HCT116 (cell line): ENCODE results near the gene F7. TPM values are rescaled to one million over a fixed set of nuclear protein-coding genes. Genes with fewer than 3 reads are reported as not detected.

ENCODE experiments used
- ATAC-seq: fragments of 200-7000 bp; cut with Tn5 transposase; 2 replicates; pipeline ENCODE4 v1.9.1; 2020; ENCODE audit warnings: mild to moderate bottlenecking, moderate library complexity
- BruUV-seq: library from RNA; stranded (reverse); fragments of 400-500 nt; replicated peaks from 2 replicates; lab custom pipeline; 2021; lab: Mats Ljungman, UMichigan
- CTCF ChIA-PET: fragments of 300-600 bp; sonication (Branson Sonifier 250); formaldehyde crosslinking; loops from one replicate; lab custom pipeline; 2021; ENCODE audit warnings: antibody characterized with exemption; lab: Charles Lee
- POLR2A ChIA-PET: fragments of 300-600, 350-600 bp; sonication (Branson Sonifier 250); formaldehyde crosslinking; loops from one replicate; lab custom pipeline; 2021; ENCODE audit warnings: antibody characterized with exemption; lab: Charles Lee
- RAD21 ChIA-PET, 2 experiments: fragments of 300-600 bp; sonication (Branson Sonifier 250); formaldehyde crosslinking; loops; one replicate each; lab custom pipeline; 2023; ENCODE audit warnings: low total read pairs in 2 of 2; ENCODE audit not compliant: uncharacterized antibody in 2 of 2, unreplicated experiment in 2 of 2, low non-redundant PET in 1 of 2; lab: Charles Lee
- DNase-seq: peaks from one replicate; pipeline ENCODE4 v3.0.0-alpha.2; 2010; ENCODE audit warnings: low read depth, low spot score
- H2AFZ ChIP-seq: fragments of 200-600 bp; shearing (Covaris generic), sonication (generic); 2 replicates; pipeline ENCODE4 v1.6.1; 2017; ENCODE audit warnings: low read depth, mixed run types, mixed read lengths, antibody characterized with exemption, low read length; ENCODE audit not compliant: poor library complexity, severe bottlenecking
- H3K27ac ChIP-seq: 2 replicates; pipeline ENCODE4 v1.5.1; 2012; ENCODE audit warnings: low read depth, low read length
- H3K27me3 ChIP-seq: fragments of 200-600 bp; sonication (generic); 2 replicates; pipeline ENCODE4 v1.6.1; 2016; ENCODE audit warnings: mixed run types, low read length, mixed read lengths; ENCODE audit not compliant: insufficient read depth
- H3K36me3 ChIP-seq, 2 experiments: fragments of 200-500 bp in 1 of 2; fragments of 200-600 bp in 1 of 2; sonication (Bioruptor generic) in 1 of 2; sonication (generic) in 1 of 2; 2 replicates each; pipeline versions ENCODE4 v1.5.1 to v1.6.1; 2014 to 2016; ENCODE audit warnings: low read length in 2 of 2, inconsistent platforms in 1 of 2, mixed read lengths in 1 of 2, mixed run types in 1 of 2; ENCODE audit not compliant: insufficient read depth in 2 of 2, control insufficient read depth in 1 of 2
- H3K4me1 ChIP-seq, 2 experiments: fragments of 200-600 bp in 1 of 2; sonication (generic) in 1 of 2; 2 replicates each; pipeline versions ENCODE4 v1.5.1 to v1.6.1; 2012 to 2017; ENCODE audit warnings: low read length in 2 of 2, inconsistent platforms in 1 of 2, mild to moderate bottlenecking in 1 of 2, mixed read lengths in 1 of 2, mixed run types in 1 of 2, moderate library complexity in 1 of 2; ENCODE audit not compliant: insufficient read depth in 2 of 2, control insufficient read depth in 1 of 2
- H3K4me2 ChIP-seq: fragments of 200-600 bp; sonication (generic); 2 replicates; pipeline ENCODE4 v1.6.1; 2017; ENCODE audit warnings: mixed run types, low read length, mixed read lengths
- H3K4me3 ChIP-seq, 2 experiments: fragments of 200-600 bp in 1 of 2; sonication (generic) in 1 of 2; replicated peaks in 1 of 2; 2 replicates each; pipeline ENCODE4 v1.5.1; 2011 to 2016; ENCODE audit warnings: low read length in 2 of 2, control low read depth in 1 of 2, low read depth in 1 of 2, mild to moderate bottlenecking in 1 of 2, mixed read lengths in 1 of 2, mixed run types in 1 of 2
- H3K79me2 ChIP-seq: fragments of 200-600 bp; sonication (generic); 2 replicates; pipeline ENCODE4 v1.6.1; 2017; ENCODE audit warnings: mild to moderate bottlenecking, mixed run types, low read length, moderate library complexity, mixed read lengths; ENCODE audit not compliant: insufficient read depth
- H3K9ac ChIP-seq: fragments of 200-600 bp; sonication (generic); 2 replicates; pipeline ENCODE4 v1.6.1; 2016; ENCODE audit warnings: low read length, mixed read lengths
- H3K9me2 ChIP-seq: fragments of 200-600 bp; sonication (generic), shearing (Covaris generic); 2 replicates; pipeline ENCODE4 v1.6.1; 2017; ENCODE audit warnings: mixed run types, mild to moderate bottlenecking, moderate library complexity; ENCODE audit not compliant: insufficient read depth
- H3K9me3 ChIP-seq, 2 experiments: fragments of 200-500 bp in 1 of 2; fragments of 200-600 bp in 1 of 2; sonication (Bioruptor generic) in 1 of 2; sonication (generic) in 1 of 2; 2 replicates each; pipeline ENCODE4 v1.6.1; 2014 to 2017; ENCODE audit warnings: low read length in 2 of 2, mixed read lengths in 2 of 2, inconsistent platforms in 1 of 2, low read depth in 1 of 2, mild to moderate bottlenecking in 1 of 2, mixed run types in 1 of 2, moderate library complexity in 1 of 2; ENCODE audit not compliant: control insufficient read depth in 1 of 2, insufficient read depth in 1 of 2
- H4K20me1 ChIP-seq: fragments of 200-600 bp; sonication (generic), shearing (Covaris generic); 2 replicates; pipeline ENCODE4 v1.6.1; 2017; ENCODE audit warnings: mixed run types, mild to moderate bottlenecking, moderate library complexity; ENCODE audit not compliant: insufficient read depth
- CBX3 ChIP-seq: IDR thresholded peaks from 2 replicates; pipeline ENCODE4 v1.6.1; 2012; ENCODE audit warnings: low read depth
- CEBPB ChIP-seq: IDR thresholded peaks from 2 replicates; pipeline ENCODE4 v1.6.1; 2012; ENCODE audit warnings: low read depth
- EGR1 ChIP-seq: IDR thresholded peaks from 2 replicates; pipeline ENCODE4 v1.6.1; 2012; ENCODE audit warnings: low read depth
- ELF1 ChIP-seq: IDR thresholded peaks from 2 replicates; pipeline ENCODE4 v1.6.1; 2012; ENCODE audit warnings: low read depth, borderline replicate concordance
- EZH2phosphoT487 ChIP-seq: fragments of 200-600 bp; IDR thresholded peaks from 2 replicates; pipeline ENCODE4 v1.6.1; 2018; ENCODE audit warnings: antibody characterized with exemption, borderline replicate concordance
- JUND ChIP-seq: IDR thresholded peaks from 2 replicates; pipeline ENCODE4 v1.6.1; 2012
- POLR2A ChIP-seq: IDR thresholded peaks from 2 replicates; pipeline ENCODE4 v1.7.0; 2011; ENCODE audit warnings: borderline replicate concordance; ENCODE audit not compliant: insufficient read depth, insufficient read length; ENCODE audit errors: extremely low read depth
- POLR2AphosphoS5 ChIP-seq: IDR thresholded peaks from 2 replicates; pipeline ENCODE4 v1.6.1; 2011; ENCODE audit warnings: mild to moderate bottlenecking, low read depth, low read length, moderate library complexity
- RAD21 ChIP-seq: IDR thresholded peaks from 2 replicates; pipeline ENCODE4 v1.6.1; 2012; ENCODE audit warnings: low read depth, mild to moderate bottlenecking
- SP1 ChIP-seq: IDR thresholded peaks from 2 replicates; pipeline ENCODE4 v1.6.1; 2012; ENCODE audit warnings: low read depth
- TCF7L2 ChIP-seq: IDR thresholded peaks from 2 replicates; pipeline ENCODE4 v1.7.0; 2011; ENCODE audit warnings: borderline replicate concordance, inconsistent platforms; ENCODE audit not compliant: insufficient read depth, insufficient read length; ENCODE audit errors: extremely low read depth
- YY1 ChIP-seq: IDR thresholded peaks from 2 replicates; pipeline ENCODE4 v1.6.1; 2011; ENCODE audit warnings: low read length, low read depth, moderate library complexity, mild to moderate bottlenecking; ENCODE audit not compliant: insufficient replicate concordance; ENCODE audit errors: extremely low read depth
- ZNF274 ChIP-seq: fragments of 200-500 bp; sonication (Bioruptor generic); IDR thresholded peaks from 2 replicates; pipeline ENCODE4 v1.6.1; 2014; ENCODE audit warnings: mild to moderate bottlenecking, low read depth, low read length, inconsistent platforms
- intact Hi-C: fragments of 100-400 bp; cut with micrococcal nuclease; formaldehyde crosslinking; loops from 2 replicates; pipeline ENCODE4 v1.10.0; 2022
- total RNA-seq: library from RNA; stranded (reverse); gene quantifications from one replicate; pipeline ENCODE4 v1.2.1, GENCODE V29; 2021; ENCODE audit not compliant: unreplicated experiment
- TF ChIP-seq, protein P1 (sequence below), 3 experiments: fragments of 200-600 bp in 1 of 3; sonication (generic) in 1 of 3; IDR thresholded peaks in 2 of 3; conservative IDR thresholded peaks in 1 of 3; 2 replicates each; pipeline ENCODE4 v1.5.1; 2012 to 2017; ENCODE audit warnings: low read depth in 2 of 3, low read length in 2 of 3, antibody characterized with exemption in 1 of 3, borderline replicate concordance in 1 of 3, control low read depth in 1 of 3, mild to moderate bottlenecking in 1 of 3, mixed read lengths in 1 of 3, mixed run types in 1 of 3, moderate library complexity in 1 of 3; ENCODE audit not compliant: insufficient read depth in 1 of 3
- TF ChIP-seq, protein P2 (sequence below): IDR thresholded peaks from 2 replicates; pipeline ENCODE4 v1.6.1; 2012
- TF ChIP-seq, protein P3 (sequence below): IDR thresholded peaks from 2 replicates; pipeline ENCODE4 v1.6.1; 2012

Gene F7
- total RNA-seq, 1 experiment from 2014 or later = not detected

DNA sequence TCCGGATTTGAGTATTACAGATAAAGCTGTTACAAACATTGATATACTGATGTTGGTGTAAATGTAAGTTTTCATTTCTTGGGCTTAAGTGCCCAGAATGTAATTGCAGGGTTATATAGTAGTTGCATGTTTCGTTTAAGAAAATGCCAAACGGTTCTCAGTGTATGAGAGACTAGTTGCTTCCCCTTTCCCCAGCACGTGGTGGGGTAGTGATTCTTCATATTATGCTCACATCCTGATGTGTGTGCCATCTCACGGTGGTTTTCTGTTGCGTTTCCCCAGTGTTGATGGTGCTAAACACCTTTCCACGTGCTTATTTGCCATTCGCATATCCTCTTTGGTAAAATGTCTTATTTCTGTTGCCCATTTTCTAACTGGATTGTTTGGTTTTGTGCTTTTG is 34.7 kb upstream of the F7 start:
- Histone ChIP-seq H4K20me1 (no peaks in the 10 kb centered on the region), H3K27ac (no peak overlapping the region), H3K4me3 (no peak overlapping the region), H3K27me3 (peaks cover 12% of the 10 kb centered on the region; the same call in 1 of the 2 replicates), H3K4me2 (no peak overlapping the region), H3K9me3 (no peaks in the 10 kb centered on the region), H3K79me2 (no peaks in the 10 kb centered on the region), H2AFZ (no peak overlapping the region), H3K36me3 (no peaks in the 10 kb centered on the region), H3K9ac (no peak overlapping the region), H3K4me1 (peaks cover 12 to 13% of the 10 kb centered on the region in 2 experiments), H3K9me2 (no peaks in the 10 kb centered on the region)
- intact Hi-C loops = no loop called here
- RAD21 ChIA-PET = no interaction called here
- ATAC-seq = no peak
- no TSS peak for BruUV-seq
- CTCF ChIA-PET = no interaction called here
- POLR2A ChIA-PET = no interaction called here
- TF ChIP-seq RAD21 (no peak), YY1 (no peak), CEBPB (no peak), EGR1 (no peak), EZH2phosphoT487 (no peak), SP1 (no peak)
- TF ChIP-seq, protein P1, sequence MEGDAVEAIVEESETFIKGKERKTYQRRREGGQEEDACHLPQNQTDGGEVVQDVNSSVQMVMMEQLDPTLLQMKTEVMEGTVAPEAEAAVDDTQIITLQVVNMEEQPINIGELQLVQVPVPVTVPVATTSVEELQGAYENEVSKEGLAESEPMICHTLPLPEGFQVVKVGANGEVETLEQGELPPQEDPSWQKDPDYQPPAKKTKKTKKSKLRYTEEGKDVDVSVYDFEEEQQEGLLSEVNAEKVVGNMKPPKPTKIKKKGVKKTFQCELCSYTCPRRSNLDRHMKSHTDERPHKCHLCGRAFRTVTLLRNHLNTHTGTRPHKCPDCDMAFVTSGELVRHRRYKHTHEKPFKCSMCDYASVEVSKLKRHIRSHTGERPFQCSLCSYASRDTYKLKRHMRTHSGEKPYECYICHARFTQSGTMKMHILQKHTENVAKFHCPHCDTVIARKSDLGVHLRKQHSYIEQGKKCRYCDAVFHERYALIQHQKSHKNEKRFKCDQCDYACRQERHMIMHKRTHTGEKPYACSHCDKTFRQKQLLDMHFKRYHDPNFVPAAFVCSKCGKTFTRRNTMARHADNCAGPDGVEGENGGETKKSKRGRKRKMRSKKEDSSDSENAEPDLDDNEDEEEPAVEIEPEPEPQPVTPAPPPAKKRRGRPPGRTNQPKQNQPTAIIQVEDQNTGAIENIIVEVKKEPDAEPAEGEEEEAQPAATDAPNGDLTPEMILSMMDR (IDR thresholded peaks at IDR 0.05 in 2 of 3, conservative IDR thresholded peaks at IDR 0.05 in 1 of 3; ENCODE audit: borderline replicate concordance in 1 of 3, insufficient read depth in 1 of 3, low read depth in 2 of 3, low read length in 2 of 3) = no peak
- TF ChIP-seq, protein P2, sequence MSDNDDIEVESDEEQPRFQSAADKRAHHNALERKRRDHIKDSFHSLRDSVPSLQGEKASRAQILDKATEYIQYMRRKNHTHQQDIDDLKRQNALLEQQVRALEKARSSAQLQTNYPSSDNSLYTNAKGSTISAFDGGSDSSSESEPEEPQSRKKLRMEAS = no peak
- TF ChIP-seq, all 23 proteins: peak for 0
- DNase-seq = no peak

DNA sequence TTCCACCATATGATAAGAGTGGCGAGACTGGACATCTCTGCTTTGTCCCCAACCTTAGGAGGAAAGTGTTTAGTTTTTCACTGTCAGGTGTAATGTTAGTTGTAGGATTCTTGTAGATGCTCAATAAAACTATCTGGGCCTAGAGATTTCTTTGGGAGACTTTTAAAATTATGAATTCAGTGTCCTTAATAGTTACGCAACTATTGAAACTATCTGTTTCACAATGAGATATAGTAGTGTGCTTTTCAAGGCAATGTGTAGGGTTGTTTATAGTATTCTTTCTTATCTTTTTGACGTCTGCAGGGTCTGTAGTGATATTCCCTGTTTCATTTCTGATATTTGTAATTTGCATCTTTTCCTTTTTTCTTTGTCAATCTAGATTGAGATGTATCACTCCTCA is 33.2 kb upstream of the F7 start:
- Histone ChIP-seq H3K9me3 (no peaks in the 10 kb centered on the region), H2AFZ (no peak overlapping the region), H4K20me1 (no peaks in the 10 kb centered on the region), H3K79me2 (no peaks in the 10 kb centered on the region), H3K27ac (no peak overlapping the region), H3K9me2 (no peaks in the 10 kb centered on the region), H3K27me3 (0 out of 2 replicates have a peak, but pooled peaks cover 7% of the 10 kb centered on the region), H3K4me2 (no peak overlapping the region), H3K9ac (no peak overlapping the region), H3K4me1 (no peaks in the 10 kb centered on the region), H3K36me3 (no peaks in the 10 kb centered on the region)
- CTCF ChIA-PET = no interaction called here
- intact Hi-C loops = no loop called here
- POLR2A ChIA-PET = no interaction called here
- TF ChIP-seq JUND (no peak), SP1 (no peak), POLR2AphosphoS5 (no peak), EZH2phosphoT487 (no peak), POLR2A (no peak), CBX3 (no peak), TCF7L2 (no peak), ELF1 (no peak), ZNF274 (no peak)
- TF ChIP-seq, protein P3, sequence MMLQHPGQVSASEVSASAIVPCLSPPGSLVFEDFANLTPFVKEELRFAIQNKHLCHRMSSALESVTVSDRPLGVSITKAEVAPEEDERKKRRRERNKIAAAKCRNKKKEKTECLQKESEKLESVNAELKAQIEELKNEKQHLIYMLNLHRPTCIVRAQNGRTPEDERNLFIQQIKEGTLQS = no peak
- TF ChIP-seq, all 23 proteins: peak for 0
- RAD21 ChIA-PET = no interaction called here
- BruUV-seq = no TSS peak
- ATAC-seq = no peak
- no peak overlapping the region for H3K4me3 ChIP-seq
- DNase-seq = no peak
